HepG2 (cell line): ENCODE results near the gene KCTD13. TPM values are rescaled to one million over a fixed set of nuclear protein-coding genes. Genes with fewer than 3 reads are reported as not detected.

Source experiments
- CHCHD3 ChIP-seq: sonication (generic); formaldehyde crosslinking; IDR thresholded peaks from 2 replicates; pipeline ENCODE4 v1.8.0; 2022; ENCODE audit warnings: mild to moderate bottlenecking, missing genetic modification reagents, moderate library complexity
- ETV5 ChIP-seq: IDR thresholded peaks from 2 replicates; pipeline ENCODE4 v1.6.1; 2018; ENCODE audit warnings: missing biosample characterization, missing genetic modification reagents, inconsistent platforms, borderline replicate concordance
- FOXK2 ChIP-seq: fragments of 450-650 bp; IDR thresholded peaks from 2 replicates; pipeline ENCODE4 v1.6.1; 2016
- HMG20B ChIP-seq: conservative IDR thresholded peaks from 2 replicates; pipeline ENCODE4 v1.6.1; 2016; ENCODE audit warnings: missing genetic modification reagents, missing compliant biosample characterization
- MAFG ChIP-seq: sonication (generic); formaldehyde crosslinking; IDR thresholded peaks from 2 replicates; pipeline ENCODE4 v1.5.1; 2020; ENCODE audit warnings: mild to moderate bottlenecking, missing genetic modification reagents
- NFIB ChIP-seq: sonication (generic); formaldehyde crosslinking; IDR thresholded peaks from 2 replicates; pipeline ENCODE4 v1.9.0; 2021; ENCODE audit warnings: missing genetic modification reagents, mild to moderate bottlenecking, borderline replicate concordance
- POGZ ChIP-seq: sonication (generic); formaldehyde crosslinking; IDR thresholded peaks from 2 replicates; pipeline ENCODE4 v1.4.0; 2020; ENCODE audit warnings: mild to moderate bottlenecking, missing genetic modification reagents
- RBM22 ChIP-seq: fragments of 200-400 bp; formaldehyde crosslinking; optimal IDR thresholded peaks from 2 replicates; pipeline ENCODE3; 2017; ENCODE audit warnings: mild to moderate bottlenecking, low read length, moderate library complexity
- RXRB ChIP-seq: IDR thresholded peaks from 2 replicates; pipeline ENCODE4 v1.6.1; 2016; ENCODE audit warnings: borderline replicate concordance, missing genetic modification reagents, missing compliant biosample characterization
- TBX3 ChIP-seq: fragments of 450-650 bp; IDR thresholded peaks from 2 replicates; pipeline ENCODE4 v1.6.1; 2017; ENCODE audit warnings: antibody characterized with exemption, mild to moderate bottlenecking, inconsistent platforms, borderline replicate concordance
- THAP8 ChIP-seq: sonication (generic); formaldehyde crosslinking; IDR thresholded peaks from 2 replicates; pipeline ENCODE4 v1.5.1; 2020; ENCODE audit warnings: missing genetic modification reagents, mild to moderate bottlenecking, borderline replicate concordance
- ZBTB20 ChIP-seq: sonication (generic); formaldehyde crosslinking; IDR thresholded peaks from 2 replicates; pipeline ENCODE4 v1.8.1; 2023; ENCODE audit warnings: missing genetic modification reagents, low read depth, mild to moderate bottlenecking, borderline replicate concordance
- ZBTB7B ChIP-seq: sonication (generic); formaldehyde crosslinking; IDR thresholded peaks from 2 replicates; pipeline ENCODE4 v1.4.0; 2020; ENCODE audit warnings: missing genetic modification reagents
- ZHX2 ChIP-seq, 2 experiments: sonication (generic) in 1 of 2; formaldehyde crosslinking in 1 of 2; IDR thresholded peaks; 2 replicates each; pipeline versions ENCODE4 v1.6.1 to v1.9.0; 2014 to 2022; ENCODE audit warnings: antibody characterized with exemption in 1 of 2, borderline replicate concordance in 1 of 2, inconsistent platforms in 1 of 2, low read depth in 1 of 2, missing genetic modification reagents in 1 of 2
- ZMYM2 ChIP-seq: sonication (generic); formaldehyde crosslinking; IDR thresholded peaks from 2 replicates; pipeline ENCODE4 v1.8.0; 2022; ENCODE audit warnings: mild to moderate bottlenecking, missing genetic modification reagents
- ZNF17 ChIP-seq: sonication (generic); formaldehyde crosslinking; IDR thresholded peaks from 2 replicates; pipeline ENCODE4 v1.5.0; 2020; ENCODE audit warnings: mild to moderate bottlenecking, missing genetic modification reagents
- ZNF180 ChIP-seq: sonication (generic); formaldehyde crosslinking; IDR thresholded peaks from 2 replicates; pipeline ENCODE4 v1.4.0; 2020; ENCODE audit warnings: low read depth, missing genetic modification reagents, borderline replicate concordance
- ZNF251 ChIP-seq: sonication (generic); formaldehyde crosslinking; IDR thresholded peaks from 2 replicates; pipeline ENCODE4 v1.9.0; 2021; ENCODE audit warnings: mild to moderate bottlenecking, missing genetic modification reagents
- ZNF629 ChIP-seq: sonication (generic); formaldehyde crosslinking; conservative IDR thresholded peaks from 2 replicates; pipeline ENCODE4 v1.5.0; 2020; ENCODE audit warnings: missing genetic modification reagents
- polyA plus RNA-seq, 8 experiments: library from polyadenylated mRNA; depleted of rRNA in 3 of 8; stranded (reverse) in 7 of 8; unstranded in 1 of 8; fragments of >200 nt; fragmentation: Illumina TruSeq in 4 of 8; extraction: Trizol in 4 of 8; gene quantifications; 2 replicates each; pipeline versions ENCODE4 v1.2.1 to v1.2.3, GENCODE V29; 2011 to 2016; ENCODE audit warnings: low read depth in 4 of 8, missing spikeins in 1 of 8, mixed read lengths in 1 of 8; ENCODE audit not compliant: insufficient read depth in 1 of 8
- total RNA-seq, 5 experiments: library from RNA; depleted of rRNA; stranded (reverse); fragments of >200 nt; fragmentation: Illumina TruSeq; extraction: Trizol; gene quantifications; 2 replicates each; pipeline ENCODE4 v1.2.3, GENCODE V29; 2016; ENCODE audit warnings: low read depth in 1 of 5
- TF ChIP-seq, protein P1 (sequence below): sonication (generic); formaldehyde crosslinking; IDR thresholded peaks from 2 replicates; pipeline ENCODE4 v1.4.0; 2020; ENCODE audit warnings: missing genetic modification reagents
- TF ChIP-seq, protein P2 (sequence below): sonication (generic); formaldehyde crosslinking; IDR thresholded peaks from 2 replicates; pipeline ENCODE4 v1.8.0; 2022; ENCODE audit warnings: mild to moderate bottlenecking, missing genetic modification reagents, moderate library complexity

Gene KCTD13
- total and polyA plus RNA-seq, 2 of the 13 experiments (the other 11 are each of a cell fraction or from before 2014, with no cell fraction given): 6.3 to 14.7 TPM

DNA sequence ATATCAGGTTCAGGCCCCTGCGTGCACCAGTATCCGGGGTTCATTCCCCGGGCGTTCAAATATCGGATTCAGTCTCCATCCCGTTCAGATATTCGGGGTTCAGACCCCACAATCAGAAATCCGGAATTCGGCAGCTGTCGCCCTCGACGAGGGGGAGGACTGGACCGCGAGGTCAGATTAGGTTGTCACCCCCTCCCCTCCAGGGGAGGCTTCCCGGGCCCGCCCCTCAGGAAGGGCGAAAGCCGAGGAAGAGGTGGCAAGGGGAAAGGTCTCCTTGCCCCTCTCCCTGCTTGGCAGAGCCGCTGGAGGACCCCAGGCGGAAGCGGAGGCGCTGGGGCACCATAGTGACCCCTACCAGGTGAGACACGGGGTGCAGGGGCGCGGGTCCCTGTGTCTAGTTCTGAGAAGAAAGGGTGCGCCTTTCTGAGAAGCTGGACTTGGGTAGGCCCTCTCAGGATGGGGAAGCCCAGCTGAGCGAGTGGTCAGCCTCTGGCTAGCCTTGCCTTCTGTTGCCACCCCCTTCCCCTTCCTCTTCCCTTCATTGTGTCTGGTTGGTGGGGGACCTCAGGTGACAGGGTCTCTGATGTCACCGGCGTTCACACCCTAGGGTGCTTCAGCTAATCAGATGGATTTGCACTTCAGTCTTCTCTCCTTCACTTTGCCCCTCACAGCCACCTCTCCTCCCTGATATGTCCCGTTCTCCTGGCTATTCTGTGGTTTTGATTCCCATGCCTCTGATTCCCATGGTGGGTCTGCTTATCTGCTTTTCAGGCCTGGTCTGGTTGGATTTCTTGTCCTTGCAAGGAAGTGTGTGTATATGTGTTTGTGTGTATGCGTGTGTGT, 48.5 kb upstream of the KCTD13 start (continued):
- TF ChIP-seq ZBTB20 (CRISPR knock-in tag): 0 out of 2 replicates have a peak, but pooled peaks have one; percentile 72
- no peak for TF ChIP-seq RXRB
- TF ChIP-seq RBM22: no peak
- no peak for TF ChIP-seq ZNF17
- no peak for TF ChIP-seq HMG20B (CRISPR knock-in tag)
- no peak for TF ChIP-seq POGZ (CRISPR knock-in tag)
- peak; percentile 29; the same call in 1 of the 2 replicates for TF ChIP-seq TBX3
- no peak for TF ChIP-seq CHCHD3
- no peak for TF ChIP-seq NFIB
- no peak for TF ChIP-seq FOXK2
- TF ChIP-seq ETV5 (CRISPR knock-in tag): peak; percentile 13; the same call in 1 of the 2 replicates
- no peak for TF ChIP-seq MAFG
- no peak for TF ChIP-seq ZBTB7B (CRISPR knock-in tag)
- TF ChIP-seq ZNF251: no peak
- TF ChIP-seq ZHX2 (IDR thresholded peaks at IDR 0.05; ENCODE audit: low read depth): no peak
- no peak for TF ChIP-seq ZHX2 (CRISPR knock-in tag; IDR thresholded peaks at IDR 0.05; ENCODE audit: borderline replicate concordance)
- no peak for TF ChIP-seq ZNF180 (CRISPR knock-in tag)
- TF ChIP-seq THAP8 (CRISPR knock-in tag): no peak
- peak; percentile 35; the same call in 1 of the 2 replicates for TF ChIP-seq ZMYM2 (CRISPR knock-in tag)
- no peak for TF ChIP-seq ZNF629
- TF ChIP-seq, protein P1, sequence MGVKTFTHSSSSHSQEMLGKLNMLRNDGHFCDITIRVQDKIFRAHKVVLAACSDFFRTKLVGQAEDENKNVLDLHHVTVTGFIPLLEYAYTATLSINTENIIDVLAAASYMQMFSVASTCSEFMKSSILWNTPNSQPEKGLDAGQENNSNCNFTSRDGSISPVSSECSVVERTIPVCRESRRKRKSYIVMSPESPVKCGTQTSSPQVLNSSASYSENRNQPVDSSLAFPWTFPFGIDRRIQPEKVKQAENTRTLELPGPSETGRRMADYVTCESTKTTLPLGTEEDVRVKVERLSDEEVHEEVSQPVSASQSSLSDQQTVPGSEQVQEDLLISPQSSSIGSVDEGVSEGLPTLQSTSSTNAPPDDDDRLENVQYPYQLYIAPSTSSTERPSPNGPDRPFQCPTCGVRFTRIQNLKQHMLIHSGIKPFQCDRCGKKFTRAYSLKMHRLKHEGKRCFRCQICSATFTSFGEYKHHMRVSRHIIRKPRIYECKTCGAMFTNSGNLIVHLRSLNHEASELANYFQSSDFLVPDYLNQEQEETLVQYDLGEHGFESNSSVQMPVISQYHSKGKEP (CRISPR knock-in tag): no peak
- TF ChIP-seq, protein P2, sequence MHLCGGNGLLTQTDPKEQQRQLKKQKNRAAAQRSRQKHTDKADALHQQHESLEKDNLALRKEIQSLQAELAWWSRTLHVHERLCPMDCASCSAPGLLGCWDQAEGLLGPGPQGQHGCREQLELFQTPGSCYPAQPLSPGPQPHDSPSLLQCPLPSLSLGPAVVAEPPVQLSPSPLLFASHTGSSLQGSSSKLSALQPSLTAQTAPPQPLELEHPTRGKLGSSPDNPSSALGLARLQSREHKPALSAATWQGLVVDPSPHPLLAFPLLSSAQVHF (CRISPR knock-in tag): no peak
